Measurements from ENCODE around the gene OR5AU1. TPM values are rescaled to one million over a fixed set of nuclear protein-coding genes. Genes with fewer than 3 reads are reported as not detected.
"Not testable (repeated sequence)": the region's sequence is repeated elsewhere in the genome, so short reads cannot be mapped to it uniquely, and the experiment has no call there.

Gene OR5AU1
- total RNA-seq, 1 donor from 2014 or later: not detected

DNA sequence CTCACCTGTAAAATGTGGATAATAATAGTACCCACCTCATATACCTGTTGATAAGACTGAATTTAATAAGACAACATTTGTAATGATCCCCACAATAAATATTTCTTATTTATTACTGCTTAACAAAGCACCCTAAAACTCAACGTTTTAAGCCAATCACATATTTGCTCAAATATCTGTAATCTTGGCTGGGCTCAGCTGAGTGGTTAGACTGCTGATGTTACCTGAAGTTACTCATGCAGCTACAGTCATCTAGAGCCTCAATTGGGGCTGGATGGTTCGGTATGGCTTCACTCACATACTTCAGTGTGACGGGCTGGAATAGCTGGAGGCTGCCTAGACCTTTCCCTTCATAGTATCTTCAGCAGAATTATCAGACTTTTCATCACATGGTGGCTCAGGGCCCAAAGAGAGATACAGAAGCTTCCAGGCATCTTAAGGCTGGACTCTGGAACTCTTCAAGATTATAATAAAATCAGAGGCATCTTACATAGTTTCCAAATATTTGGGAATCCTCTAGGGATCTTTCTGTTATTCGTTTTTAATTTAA lies 4.3 kb upstream of the OR5AU1 start:
- H3K36me3 Mint-ChIP-seq (ENCODE audit: low read depth): no peaks in the 10 kb centered on the region
- H3K9me3 Mint-ChIP-seq: peaks cover 5% of the 10 kb centered on the region
- H3K4me3 Mint-ChIP-seq: no peak overlapping the region
- no peaks in the 10 kb centered on the region for H3K4me1 Mint-ChIP-seq
- DNase-seq (ENCODE audit: low read depth, low spot score): no peak
- H3K27ac Mint-ChIP-seq (ENCODE audit: unreplicated experiment): no peak overlapping the region
- peaks cover 56% of the 10 kb centered on the region for H3K27me3 Mint-ChIP-seq (ENCODE audit: low read depth)
- TF ChIP-seq CTCF (conservative IDR thresholded peaks at IDR 0.05): no peak

GRCh38 chr14:21158175-21158574 lies 2.3 kb upstream of the OR5AU1 start:
- H3K36me3 Mint-ChIP-seq (ENCODE audit: low read depth); H3K4me3 Mint-ChIP-seq; H3K27ac Mint-ChIP-seq (ENCODE audit: unreplicated experiment); H3K4me1 Mint-ChIP-seq; H3K9me3 Mint-ChIP-seq; DNase-seq (ENCODE audit: low read depth, low spot score): not testable (repeated sequence)
- H3K27me3 Mint-ChIP-seq (ENCODE audit: low read depth): peaks cover 57% of the 10 kb centered on the region

- H3K27me3 Mint-ChIP-seq (ENCODE audit: low read depth): peaks cover 22% of the 10 kb centered on the region
- no peak overlapping the region for H3K27ac Mint-ChIP-seq (ENCODE audit: unreplicated experiment)
- no peak overlapping the region for H3K4me3 Mint-ChIP-seq
- no peak for DNase-seq (ENCODE audit: low read depth, low spot score)
- H3K36me3 Mint-ChIP-seq (ENCODE audit: low read depth): no peaks in the 10 kb centered on the region
- TF ChIP-seq CTCF (conservative IDR thresholded peaks at IDR 0.05): no peak
- no peaks in the 10 kb centered on the region for H3K4me1 Mint-ChIP-seq
- H3K9me3 Mint-ChIP-seq: peaks cover 2% of the 10 kb centered on the region
These were observed 6.1 kb downstream of the OR5AU1 start for GRCh38 chr14:21149641-21150367.

DNA sequence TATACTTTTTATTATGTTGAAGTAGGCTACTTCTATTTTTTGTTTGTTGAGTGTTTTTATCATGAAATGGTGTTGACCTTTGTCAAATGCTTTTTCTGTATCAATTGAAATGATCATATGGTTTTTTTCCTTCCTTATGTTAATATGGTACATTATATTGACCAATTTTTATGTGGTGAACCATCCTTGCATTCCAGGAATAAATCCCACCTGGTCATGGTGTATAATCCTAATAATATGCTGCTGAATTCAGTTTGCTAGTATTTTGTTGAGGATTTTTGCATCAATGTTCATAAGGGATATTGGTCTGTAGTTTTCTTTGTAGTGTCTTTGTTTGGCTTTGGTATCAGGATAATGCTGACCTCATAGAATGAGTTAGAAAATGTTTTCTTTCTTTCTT lies 10.4 kb downstream of the OR5AU1 start:
- Mint-ChIP-seq H3K27me3 (ENCODE audit: low read depth) (peaks cover 7% of the 10 kb centered on the region), H3K27ac (ENCODE audit: unreplicated experiment) (no peak overlapping the region), H3K4me1 (no peaks in the 10 kb centered on the region), H3K4me3 (no peak overlapping the region), H3K9me3 (peaks cover 6% of the 10 kb centered on the region), H3K36me3 (ENCODE audit: low read depth) (no peaks in the 10 kb centered on the region)
- no peak for DNase-seq (ENCODE audit: low read depth, low spot score)
- TF ChIP-seq CTCF (conservative IDR thresholded peaks at IDR 0.05): no peak

- H3K27me3 Mint-ChIP-seq (ENCODE audit: low read depth): peaks cover 2% of the 10 kb centered on the region
- H3K4me1 Mint-ChIP-seq: no peaks in the 10 kb centered on the region
- H3K4me3 Mint-ChIP-seq: no peak overlapping the region
- H3K27ac Mint-ChIP-seq (ENCODE audit: unreplicated experiment): no peak overlapping the region
- no peak for TF ChIP-seq CTCF (conservative IDR thresholded peaks at IDR 0.05)
- no peak for DNase-seq (ENCODE audit: low read depth, low spot score)
- peaks cover 6% of the 10 kb centered on the region for H3K9me3 Mint-ChIP-seq
- H3K36me3 Mint-ChIP-seq (ENCODE audit: low read depth): no peaks in the 10 kb centered on the region
These were observed 13.5 kb downstream of the OR5AU1 start for GRCh38 chr14:21142357-21142756.

GRCh38 chr14:21136024-21136423 lies 19.8 kb downstream of the OR5AU1 start:
- no peaks in the 10 kb centered on the region for H3K36me3 Mint-ChIP-seq (ENCODE audit: low read depth)
- H3K27me3 Mint-ChIP-seq (ENCODE audit: low read depth): no peaks in the 10 kb centered on the region
- TF ChIP-seq CTCF (conservative IDR thresholded peaks at IDR 0.05): peak; percentile 78
- DNase-seq (ENCODE audit: low read depth, low spot score): no peak
- H3K27ac Mint-ChIP-seq (ENCODE audit: unreplicated experiment): no peak overlapping the region
- H3K9me3 Mint-ChIP-seq: peaks cover 3% of the 10 kb centered on the region
- H3K4me1 Mint-ChIP-seq: peaks cover 7% of the 10 kb centered on the region
- H3K4me3 Mint-ChIP-seq: no peak overlapping the region

Data from neural crest cell (in vitro differentiated cells).